HepG2 (cell line): Measurements from ENCODE around the gene CKLF. TPM values are rescaled to one million over a fixed set of nuclear protein-coding genes. Genes with fewer than 3 reads are reported as not detected.

Experiments
- ATF4 ChIP-seq, 2 experiments: fragments of 450-650 bp in 1 of 2; sonication (generic) in 1 of 2; formaldehyde crosslinking; IDR thresholded peaks; 2 replicates each; pipeline versions ENCODE4 v1.5.0 to v1.8.0; 2020 to 2022; ENCODE audit warnings: mild to moderate bottlenecking in 1 of 2, missing genetic modification reagents in 1 of 2
- CCAR2 ChIP-seq: fragments of 200-400 bp; formaldehyde crosslinking; optimal IDR thresholded peaks from 2 replicates; pipeline ENCODE3; 2018; ENCODE audit warnings: low read depth, mild to moderate bottlenecking, low read length, moderate library complexity
- ESRRA ChIP-seq: sonication (generic); formaldehyde crosslinking; IDR thresholded peaks from 2 replicates; pipeline ENCODE4 v1.5.1; 2020; ENCODE audit warnings: mild to moderate bottlenecking, low read depth, missing genetic modification reagents
- IKZF5 ChIP-seq: IDR thresholded peaks from 2 replicates; pipeline ENCODE4 v1.6.1; 2018; ENCODE audit warnings: missing genetic modification reagents, mild to moderate bottlenecking, missing compliant biosample characterization
- MAZ ChIP-seq, 2 experiments: sonication (generic) in 1 of 2; formaldehyde crosslinking in 1 of 2; IDR thresholded peaks; 2 replicates each; pipeline versions ENCODE4 v1.5.0 to v1.6.1; 2012 to 2020; ENCODE audit warnings: low read depth in 2 of 2, mild to moderate bottlenecking in 2 of 2, borderline replicate concordance in 1 of 2, improper control_type of control experiment in 1 of 2, low read length in 1 of 2, missing genetic modification reagents in 1 of 2, moderate library complexity in 1 of 2
- MED1 ChIP-seq: sonication (generic); formaldehyde crosslinking; IDR thresholded peaks from 2 replicates; pipeline ENCODE4 v1.4.0; 2020; ENCODE audit warnings: missing genetic modification reagents
- MNT ChIP-seq: fragments of 450-650 bp; IDR thresholded peaks from 2 replicates; pipeline ENCODE4 v1.6.1; 2016
- TCF7 ChIP-seq: sonication (generic); IDR thresholded peaks from 2 replicates; pipeline ENCODE4 v1.6.1; 2016; ENCODE audit warnings: antibody characterized with exemption, low read depth
- TFE3 ChIP-seq: IDR thresholded peaks from 2 replicates; pipeline ENCODE4 v1.6.1; 2016
- ZBTB7B ChIP-seq: sonication (generic); formaldehyde crosslinking; IDR thresholded peaks from 2 replicates; pipeline ENCODE4 v1.4.0; 2020; ENCODE audit warnings: missing genetic modification reagents
- ZGPAT ChIP-seq: IDR thresholded peaks from 2 replicates; pipeline ENCODE4 v1.6.1; 2016; ENCODE audit warnings: mild to moderate bottlenecking
- ZNF24 ChIP-seq: fragments of 450-650 bp; IDR thresholded peaks from 2 replicates; pipeline ENCODE4 v1.6.1; 2017; ENCODE audit warnings: antibody characterized with exemption, mild to moderate bottlenecking
- ZNF749 ChIP-seq: sonication (generic); formaldehyde crosslinking; IDR thresholded peaks from 2 replicates; pipeline ENCODE4 v1.8.0; 2022; ENCODE audit warnings: mild to moderate bottlenecking, missing genetic modification reagents, moderate library complexity, borderline replicate concordance
- polyA plus RNA-seq, 8 experiments: library from polyadenylated mRNA; depleted of rRNA in 3 of 8; stranded (reverse) in 7 of 8; unstranded in 1 of 8; fragments of >200 nt; fragmentation: Illumina TruSeq in 4 of 8; extraction: Trizol in 4 of 8; gene quantifications; 2 replicates each; pipeline versions ENCODE4 v1.2.1 to v1.2.3, GENCODE V29; 2011 to 2016; ENCODE audit warnings: low read depth in 4 of 8, missing spikeins in 1 of 8, mixed read lengths in 1 of 8; ENCODE audit not compliant: insufficient read depth in 1 of 8
- total RNA-seq, 5 experiments: library from RNA; depleted of rRNA; stranded (reverse); fragments of >200 nt; fragmentation: Illumina TruSeq; extraction: Trizol; gene quantifications; 2 replicates each; pipeline ENCODE4 v1.2.3, GENCODE V29; 2016; ENCODE audit warnings: low read depth in 1 of 5

The CKLF gene
- total and polyA plus RNA-seq, 2 of the 13 experiments (the other 11 are each of a cell fraction or from before 2014, with no cell fraction given) = 120 to 167 TPM

- TF ChIP-seq TCF7 = no peak; the same call in 1 of the 2 replicates
- no peak for TF ChIP-seq ZNF24
- no peak for TF ChIP-seq ZNF749 (CRISPR knock-in tag)
- no peak for TF ChIP-seq TFE3 (CRISPR knock-in tag)
- TF ChIP-seq MAZ (IDR thresholded peaks at IDR 0.05; ENCODE audit: borderline replicate concordance, low read depth, low read length) = no peak
- peak; percentile 30; the same call in 1 of the 2 replicates for TF ChIP-seq MAZ (CRISPR knock-in tag; IDR thresholded peaks at IDR 0.05; ENCODE audit: low read depth)
- peak in 1 of 2 experiments; percentile 22; a peak in 1 of 4 replicates for TF ChIP-seq ATF4 (CRISPR knock-in tag; IDR thresholded peaks at IDR 0.05)
- TF ChIP-seq CCAR2 = no peak
- 0 out of 2 replicates have a peak, but pooled peaks have one; percentile 17 for TF ChIP-seq ZBTB7B (CRISPR knock-in tag)
- TF ChIP-seq MED1 (CRISPR knock-in tag) = peak; percentile 66
- TF ChIP-seq IKZF5 (CRISPR knock-in tag) = no peak
- TF ChIP-seq MNT = peak; percentile 78
- TF ChIP-seq ESRRA = 0 out of 2 replicates have a peak, but pooled peaks have one; percentile 50
- no peak for TF ChIP-seq ZGPAT (CRISPR knock-in tag)
Observed at GRCh38 chr16:66513111-66513723, 39.2 kb upstream of the CKLF start (continued).
